ENCODE results near the gene KLHL4. TPM values are rescaled to one million over a fixed set of nuclear protein-coding genes. Genes with fewer than 3 reads are reported as not detected.

Gene KLHL4
- total and polyA plus RNA-seq, 2 of the 8 experiments (the other 6 are each of a cell fraction or from before 2014, with no cell fraction given) = 8.8 to 16.0 TPM

DNA sequence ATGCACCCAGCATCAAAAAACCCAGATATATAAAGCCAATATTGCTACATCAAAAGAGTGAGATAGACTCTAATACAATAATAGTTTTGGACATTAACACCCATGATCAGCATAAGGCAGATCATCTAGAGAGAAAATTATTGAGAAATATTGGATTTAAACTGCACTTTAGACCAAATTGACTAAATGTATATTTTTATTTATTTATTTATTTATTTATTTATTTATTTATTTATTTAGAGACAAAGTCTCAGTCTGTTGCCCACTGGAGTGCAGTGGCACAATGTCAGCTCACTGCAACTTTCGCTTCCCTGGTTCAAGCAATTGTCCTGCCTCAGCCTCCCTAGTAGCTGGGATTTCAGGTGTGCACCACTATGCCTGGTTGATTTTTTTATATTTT, 193.0 kb downstream of the KLHL4 start:
- Histone ChIP-seq H3K14ac (ENCODE audit: insufficient read length) (no peak overlapping the region), H3K4ac (replicated peaks; ENCODE audit: insufficient read length, low read depth, low read length) (no peak overlapping the region), H2AFZ (ENCODE audit: low read length) (no peak overlapping the region), H4K91ac (replicated peaks; ENCODE audit: insufficient read length, low read length) (no peak overlapping the region), H4K5ac (ENCODE audit: insufficient read length, low read depth, low read length) (no peak overlapping the region), H3K23ac (ENCODE audit: insufficient read length) (no peak overlapping the region), H2BK15ac (ENCODE audit: low read length) (no peak overlapping the region), H3K23me2 (ENCODE audit: low read depth, low read length) (no peaks in the 10 kb centered on the region), H2BK5ac (ENCODE audit: low read depth, low read length) (no peak overlapping the region), H4K20me1 (replicated peaks in 1 of 2; ENCODE audit: control insufficient read depth in 1 of 2, insufficient read depth in 2 of 2, low read length in 2 of 2) (no peaks in the 10 kb centered on the region), H2AK5ac (ENCODE audit: low read depth, low read length) (no peak overlapping the region), H3K9me3 (ENCODE audit: insufficient read depth in 2 of 2, low read depth in 1 of 2, low read length in 1 of 2) (peaks cover 9 to 11% of the 10 kb centered on the region in 2 experiments; a peak in 2 of 4 replicates), H3K9ac (replicated peaks in 1 of 4; ENCODE audit: extremely low read depth in 1 of 4, low read depth in 3 of 4, low read length in 3 of 4) (no peak overlapping the region), H3K4me3 (ENCODE audit: extremely low read depth in 1 of 4, insufficient read depth in 2 of 4, low read depth in 3 of 4, low read length in 4 of 4) (no peak overlapping the region), H2BK20ac (ENCODE audit: low read length) (no peak overlapping the region), H3K18ac (ENCODE audit: extremely low read depth, low read length) (no peak overlapping the region), H3K27me3 (replicated peaks in 1 of 4; ENCODE audit: control insufficient read depth in 3 of 4, extremely low read depth in 1 of 4, insufficient read depth in 3 of 4, low read length in 3 of 4) (no peaks in the 10 kb centered on the region), H2BK12ac (ENCODE audit: low read depth, low read length) (no peak overlapping the region), H2BK120ac (replicated peaks; ENCODE audit: low read depth, low read length) (no peak overlapping the region), H3K36me3 (ENCODE audit: control insufficient read depth in 2 of 4, insufficient read depth in 4 of 4, low read length in 3 of 4) (peaks cover 0 to 2% (median 0%) of the 10 kb centered on the region in 4 experiments; a peak in 2 of 8 replicates), H3K56ac (replicated peaks; ENCODE audit: insufficient read length, low read depth, low read length) (no peak overlapping the region), H3K4me2 (ENCODE audit: insufficient read depth in 1 of 2, low read depth in 2 of 2, low read length in 2 of 2) (no peak overlapping the region), H3K4me1 (replicated peaks in 1 of 4; ENCODE audit: control insufficient read depth in 3 of 4, insufficient read depth in 4 of 4, low read length in 3 of 4) (no peaks in the 10 kb centered on the region), H3K79me1 (ENCODE audit: low read depth, low read length) (no peaks in the 10 kb centered on the region), H3K79me2 (ENCODE audit: control insufficient read depth in 1 of 2, insufficient read depth in 2 of 2, low read length in 2 of 2) (no peaks in the 10 kb centered on the region), H3K27ac (ENCODE audit: low read depth, low read length) (no peak overlapping the region), H4K8ac (ENCODE audit: extremely low read depth, insufficient read depth, low read length) (no peak overlapping the region)
- ChIA-PET POLR2A (ENCODE audit: partially characterized antibody) (no interaction called here), CTCF (ENCODE audit: partially characterized antibody) (no interaction called here)
- TF ChIP-seq TEAD4 (IDR thresholded peaks at IDR 0.05; ENCODE audit: low read depth, low read length) = no peak
- TF ChIP-seq POLR2A (IDR thresholded peaks at IDR 0.05; ENCODE audit: control extremely low read depth in 1 of 2, low read depth in 2 of 2, low read length in 2 of 2) = no peak
- TF ChIP-seq CTBP2 (IDR thresholded peaks at IDR 0.05; ENCODE audit: borderline replicate concordance, insufficient read depth, insufficient read length, low read length) = no peak
- no peak for TF ChIP-seq SIN3A (conservative IDR thresholded peaks at IDR 0.05 in 1 of 2, IDR thresholded peaks at IDR 0.05 in 1 of 2; ENCODE audit: low read depth in 1 of 2, low read length in 2 of 2)
- no peak for TF ChIP-seq HDAC6 (IDR thresholded peaks at IDR 0.05; ENCODE audit: low read depth, low read length)
- no peak for TF ChIP-seq CBX8 (IDR thresholded peaks at IDR 0.05; ENCODE audit: borderline replicate concordance, low read depth, low read length)
- TF ChIP-seq BACH1 (IDR thresholded peaks at IDR 0.05; ENCODE audit: low read length) = no peak
- TF ChIP-seq NRF1 (IDR thresholded peaks at IDR 0.05; ENCODE audit: low read depth, low read length) = no peak
- TF ChIP-seq CTCF (IDR thresholded peaks at IDR 0.05; ENCODE audit: control extremely low read depth in 1 of 3, insufficient read depth in 1 of 3, low read depth in 1 of 3, low read length in 3 of 3) = no peak
- no peak for TF ChIP-seq SIX5 (IDR thresholded peaks at IDR 0.05; ENCODE audit: low read depth, low read length)
- TF ChIP-seq EGR1 (IDR thresholded peaks at IDR 0.05; ENCODE audit: borderline replicate concordance, low read depth, low read length) = no peak
- WGBS, 2 experiments (ENCODE audit: extremely low coverage in 1 of 2, insufficient coverage in 1 of 2, insufficient read length in 1 of 2, insufficient replicate concordance in 2 of 2, low coverage in 1 of 2, low lambda C conversion rate in 2 of 2, missing lambda C conversion rate in 1 of 2) = 90% methylated on average over 1 of the region's 1 CpG; no CpG with 5 or more reads in 1 of the 2 experiments
- no peak for DNase-seq (ENCODE audit: low read depth in 1 of 2, low spot score in 2 of 2)
- no peak for FAIRE-seq
